Fibroblast of lung (primary cell): Measurements from ENCODE around the gene ZNF653. TPM values are rescaled to one million over a fixed set of nuclear protein-coding genes. Genes with fewer than 3 reads are reported as not detected.

ENCODE experiments used
- DNase-seq, 2 donors: peaks; one replicate each; pipeline versions ENCODE4 v3.0.0 to v3.0.0-alpha.2; 2010; ENCODE audit warnings: low read depth in 2 of 2
- H2AFZ ChIP-seq: 2 replicates; pipeline ENCODE4 v1.5.1; 2012; ENCODE audit warnings: low read length, control low read depth, inconsistent platforms
- H3K27ac ChIP-seq: 2 replicates; pipeline ENCODE4 v1.5.1; 2011; ENCODE audit warnings: low read length, control low read depth; ENCODE audit not compliant: insufficient read depth
- H3K27me3 ChIP-seq: 2 replicates; pipeline ENCODE4 v1.5.1; 2011; ENCODE audit warnings: mild to moderate bottlenecking, low read length; ENCODE audit not compliant: control insufficient read depth, insufficient read depth
- H3K36me3 ChIP-seq: 2 replicates; pipeline ENCODE4 v1.5.1; 2011; ENCODE audit warnings: low read length; ENCODE audit not compliant: control insufficient read depth, insufficient read depth
- H3K4me1 ChIP-seq: 2 replicates; pipeline ENCODE4 v1.5.1; 2011; ENCODE audit warnings: low read length; ENCODE audit not compliant: control insufficient read depth, insufficient read depth; ENCODE audit errors: extremely low read depth
- H3K4me2 ChIP-seq: 2 replicates; pipeline ENCODE4 v1.5.1; 2011; ENCODE audit warnings: low read length, control low read depth; ENCODE audit not compliant: insufficient read depth; ENCODE audit errors: extremely low read depth
- H3K4me3 ChIP-seq, 4 experiments: fragments of 200-600 bp in 1 of 4; sonication (generic) in 1 of 4; replicated peaks in 1 of 4; 2 replicates each; pipeline ENCODE4 v1.5.1; 2011 to 2016; ENCODE audit warnings: low read length in 4 of 4, low read depth in 3 of 4, mild to moderate bottlenecking in 3 of 4, control low read depth in 2 of 4, inconsistent platforms in 1 of 4, mixed read lengths in 1 of 4; ENCODE audit not compliant: insufficient read depth in 1 of 4; ENCODE audit errors: control extremely low read depth in 1 of 4
- H3K79me2 ChIP-seq: 2 replicates; pipeline ENCODE4 v1.5.1; 2012; ENCODE audit warnings: mild to moderate bottlenecking, low read length, inconsistent platforms; ENCODE audit not compliant: control insufficient read depth, insufficient read depth
- H3K9ac ChIP-seq: 2 replicates; pipeline ENCODE4 v1.5.1; 2011; ENCODE audit warnings: mild to moderate bottlenecking, low read length, control low read depth; ENCODE audit not compliant: insufficient read depth
- H3K9me3 ChIP-seq: 2 replicates; pipeline ENCODE4 v1.5.1; 2012; ENCODE audit warnings: low read depth, low read length; ENCODE audit not compliant: control insufficient read depth, insufficient read depth
- H4K20me1 ChIP-seq: 2 replicates; pipeline ENCODE4 v1.5.1; 2011; ENCODE audit warnings: low read length; ENCODE audit not compliant: control insufficient read depth, insufficient read depth; ENCODE audit errors: extremely low read depth
- EZH2 ChIP-seq: IDR thresholded peaks from 2 replicates; pipeline ENCODE4 v1.5.1; 2012; ENCODE audit warnings: low read length, control low read depth, mild to moderate bottlenecking; ENCODE audit errors: missing control alignments
- polyA plus RNA-seq, 2 donors: library from polyadenylated mRNA; depleted of rRNA in 1 of 2; stranded (reverse) in 1 of 2; unstranded in 1 of 2; fragments of >200 nt; gene quantifications; 2 replicates each; pipeline ENCODE4 v1.2.1, GENCODE V29; 2011 to 2012; ENCODE audit warnings: missing spikeins in 1 of 2
- total RNA-seq: library from RNA; depleted of rRNA; stranded (reverse); fragments of >200 nt; gene quantifications from 2 replicates; pipeline ENCODE4 v1.2.1, GENCODE V29; 2014
- TF ChIP-seq, protein P1 (sequence below), 2 donors: IDR thresholded peaks in 1 of 2; conservative IDR thresholded peaks in 1 of 2; 1 replicate in 1 of 2; 2 replicates in 1 of 2; pipeline ENCODE4 v1.5.1; 2011 to 2012; ENCODE audit warnings: low read length in 2 of 2, control low read depth in 1 of 2, inconsistent platforms in 1 of 2, low read depth in 1 of 2, mild to moderate bottlenecking in 1 of 2

Gene ZNF653
- total and polyA plus RNA-seq, 2 donors (not counting 1 experiment from before 2014, with no cell fraction given): 3.1 to 3.5 TPM

- Histone ChIP-seq H2AFZ (no peak overlapping the region), H4K20me1 (no peaks in the 10 kb centered on the region), H3K9ac (no peak overlapping the region), H3K4me1 (no peaks in the 10 kb centered on the region), H3K27me3 (no peaks in the 10 kb centered on the region), H3K9me3 (no peaks in the 10 kb centered on the region), H3K79me2 (no peaks in the 10 kb centered on the region), H3K4me3 (no peak overlapping the region), H3K36me3 (no peaks in the 10 kb centered on the region), H3K27ac (no peak overlapping the region), H3K4me2 (no peak overlapping the region)
- no peak for DNase-seq
- TF ChIP-seq, protein P1, sequence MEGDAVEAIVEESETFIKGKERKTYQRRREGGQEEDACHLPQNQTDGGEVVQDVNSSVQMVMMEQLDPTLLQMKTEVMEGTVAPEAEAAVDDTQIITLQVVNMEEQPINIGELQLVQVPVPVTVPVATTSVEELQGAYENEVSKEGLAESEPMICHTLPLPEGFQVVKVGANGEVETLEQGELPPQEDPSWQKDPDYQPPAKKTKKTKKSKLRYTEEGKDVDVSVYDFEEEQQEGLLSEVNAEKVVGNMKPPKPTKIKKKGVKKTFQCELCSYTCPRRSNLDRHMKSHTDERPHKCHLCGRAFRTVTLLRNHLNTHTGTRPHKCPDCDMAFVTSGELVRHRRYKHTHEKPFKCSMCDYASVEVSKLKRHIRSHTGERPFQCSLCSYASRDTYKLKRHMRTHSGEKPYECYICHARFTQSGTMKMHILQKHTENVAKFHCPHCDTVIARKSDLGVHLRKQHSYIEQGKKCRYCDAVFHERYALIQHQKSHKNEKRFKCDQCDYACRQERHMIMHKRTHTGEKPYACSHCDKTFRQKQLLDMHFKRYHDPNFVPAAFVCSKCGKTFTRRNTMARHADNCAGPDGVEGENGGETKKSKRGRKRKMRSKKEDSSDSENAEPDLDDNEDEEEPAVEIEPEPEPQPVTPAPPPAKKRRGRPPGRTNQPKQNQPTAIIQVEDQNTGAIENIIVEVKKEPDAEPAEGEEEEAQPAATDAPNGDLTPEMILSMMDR (conservative IDR thresholded peaks at IDR 0.05 in 1 of 2, IDR thresholded peaks at IDR 0.05 in 1 of 2; ENCODE audit: low read depth in 1 of 2, low read length in 2 of 2): no peak
- TF ChIP-seq EZH2: no peak
Measured at GRCh38 chr19:11513946-11514345, 8.3 kb upstream of the ZNF653 start.

- no peak overlapping the region for H3K9ac ChIP-seq
- H3K9me3 ChIP-seq: no peaks in the 10 kb centered on the region
- DNase-seq: no peak
- H3K79me2 ChIP-seq: no peaks in the 10 kb centered on the region
- TF ChIP-seq EZH2: no peak
- TF ChIP-seq, protein P1 (conservative IDR thresholded peaks at IDR 0.05 in 1 of 2, IDR thresholded peaks at IDR 0.05 in 1 of 2; ENCODE audit: low read depth in 1 of 2, low read length in 2 of 2): no peak
- H2AFZ ChIP-seq: no peak overlapping the region
- H3K27me3 ChIP-seq: no peaks in the 10 kb centered on the region
- H4K20me1 ChIP-seq: no peaks in the 10 kb centered on the region
- H3K36me3 ChIP-seq: no peaks in the 10 kb centered on the region
- no peak overlapping the region for H3K4me3 ChIP-seq
- H3K4me2 ChIP-seq: no peak overlapping the region
- no peak overlapping the region for H3K27ac ChIP-seq
- peaks cover 6% of the 10 kb centered on the region for H3K4me1 ChIP-seq
Measured at GRCh38 chr19:11510444-11510843, 4.8 kb upstream of the ZNF653 start.

DNA sequence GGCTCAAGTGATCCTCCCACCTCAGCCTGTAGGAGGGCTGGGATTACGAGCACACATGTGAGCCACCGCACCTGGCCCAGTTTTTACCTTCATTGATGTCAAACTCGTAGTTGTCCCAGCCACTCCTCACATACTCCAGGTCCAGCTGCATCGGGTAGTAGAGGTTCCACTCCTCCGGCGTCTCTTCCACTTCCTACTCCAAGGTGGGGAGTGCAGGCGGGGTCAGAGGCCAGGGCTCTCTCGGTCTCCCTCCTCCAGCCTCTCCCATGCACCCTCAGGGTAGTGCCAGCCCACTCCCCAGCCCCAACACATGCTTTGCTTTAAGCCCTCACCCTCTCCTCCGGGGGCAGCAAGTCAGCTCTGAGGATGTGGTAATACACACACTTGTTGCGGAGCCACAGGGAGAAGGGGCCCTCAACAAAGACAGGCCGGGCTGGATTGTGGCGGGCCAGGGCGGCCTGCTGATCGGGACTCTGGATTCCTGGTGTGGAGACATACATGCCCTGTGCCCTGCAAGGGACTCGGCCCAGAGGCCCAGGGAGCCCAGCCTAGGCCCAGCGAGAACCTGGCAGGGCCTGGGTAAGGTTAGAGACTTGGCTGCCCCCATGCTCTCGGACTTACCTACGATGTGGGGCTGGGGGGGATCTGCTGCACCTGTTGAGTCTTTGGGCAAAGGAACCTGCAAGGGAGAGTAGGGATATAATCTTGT lies 1.9 kb upstream of the ZNF653 start:
- H4K20me1 ChIP-seq: no peaks in the 10 kb centered on the region
- H3K27ac ChIP-seq: no peak overlapping the region

More for the DNA sequence above, 1.9 kb upstream of the ZNF653 start:
- Histone ChIP-seq H2AFZ (no peak overlapping the region), H3K4me3 (no peak overlapping the region), H3K79me2 (no peaks in the 10 kb centered on the region), H3K9ac (no peak overlapping the region), H3K4me1 (peaks cover 6% of the 10 kb centered on the region), H3K9me3 (no peaks in the 10 kb centered on the region), H3K4me2 (no peak overlapping the region), H3K36me3 (no peaks in the 10 kb centered on the region), H3K27me3 (no peaks in the 10 kb centered on the region)
- TF ChIP-seq, protein P1 (conservative IDR thresholded peaks at IDR 0.05 in 1 of 2, IDR thresholded peaks at IDR 0.05 in 1 of 2; ENCODE audit: low read depth in 1 of 2, low read length in 2 of 2): no peak
- TF ChIP-seq EZH2: no peak
- no peak for DNase-seq
